Vagina (tissue), 2 donors: ENCODE data around the gene PRDM1. TPM values are rescaled to one million over a fixed set of nuclear protein-coding genes. Genes with fewer than 3 reads are reported as not detected.

ENCODE experiments used
- DNase-seq, 2 donors: peaks; one replicate each; pipeline ENCODE4 v3.0.0-alpha.2; 2017; ENCODE audit errors: extremely low spot score in 2 of 2
- H3K27ac ChIP-seq: fragments of 200-600 bp; sonication (generic); one replicate; pipeline ENCODE4 v1.5.1; 2019
- H3K27me3 ChIP-seq: fragments of 200-600 bp; sonication (generic); one replicate; pipeline ENCODE4 v1.5.1; 2019
- H3K36me3 ChIP-seq, 2 donors: fragments of 200-600 bp; sonication (generic); one replicate each; pipeline ENCODE4 v1.5.1; 2017 to 2019
- H3K4me1 ChIP-seq: fragments of 200-600 bp; sonication (generic); one replicate; pipeline ENCODE4 v1.5.1; 2019
- H3K4me3 ChIP-seq, 2 donors: fragments of 200-600 bp; sonication (generic); 1 replicate in 1 of 2; 2 replicates in 1 of 2; pipeline ENCODE4 v1.5.1; 2016 to 2019
- H3K9me3 ChIP-seq: fragments of 200-600 bp; sonication (generic); one replicate; pipeline ENCODE4 v1.5.1; 2019
- POLR2A ChIP-seq, 2 donors: fragments of 450-650 bp; IDR thresholded peaks; one replicate each; pipeline ENCODE4 v1.6.1; 2017; ENCODE audit warnings: antibody characterized with exemption in 2 of 2, mild to moderate bottlenecking in 2 of 2, moderate library complexity in 2 of 2
- POLR2AphosphoS5 ChIP-seq, 2 donors: sonication (generic); formaldehyde crosslinking; IDR thresholded peaks; one replicate each; pipeline ENCODE4 v1.9.0; 2017; ENCODE audit warnings: antibody characterized with exemption in 2 of 2, mild to moderate bottlenecking in 2 of 2, low read depth in 1 of 2; ENCODE audit not compliant: insufficient read depth in 1 of 2
- intact Hi-C: fragments of 100-400 bp; cut with DNase I; formaldehyde crosslinking; loops from one replicate; pipeline ENCODE4 v1.15.1; 2023
- total RNA-seq: library from RNA; depleted of rRNA; stranded (reverse); fragments of >200 nt; gene quantifications from one replicate; pipeline ENCODE4 v1.2.3, GENCODE V29; 2016
- TF ChIP-seq, protein P1 (sequence below), 3 experiments: fragments of 450-650 bp in 2 of 3; fragments of 200-600 bp in 1 of 3; sonication (generic) in 1 of 3; IDR thresholded peaks; one replicate each; pipeline ENCODE4 v1.5.1; 2017 to 2019; ENCODE audit warnings: antibody characterized with exemption in 3 of 3, mild to moderate bottlenecking in 2 of 3, moderate library complexity in 2 of 3

PRDM1 gene
- total RNA-seq, 1 donor from 2014 or later, result 27.0 TPM

GRCh38 chr6:106102967-106103727 is 17.0 kb downstream of the PRDM1 start:
- Histone ChIP-seq H3K27me3 (no peaks in the 10 kb centered on the region), H3K4me3 (peak overlapping the region; percentile 14 to 24)
- TF ChIP-seq POLR2A (IDR thresholded peaks at IDR 0.05) (no peak), POLR2AphosphoS5 (IDR thresholded peaks at IDR 0.05; ENCODE audit: insufficient read depth in 1 of 2, low read depth in 1 of 2) (no peak)
- TF ChIP-seq, protein P1, sequence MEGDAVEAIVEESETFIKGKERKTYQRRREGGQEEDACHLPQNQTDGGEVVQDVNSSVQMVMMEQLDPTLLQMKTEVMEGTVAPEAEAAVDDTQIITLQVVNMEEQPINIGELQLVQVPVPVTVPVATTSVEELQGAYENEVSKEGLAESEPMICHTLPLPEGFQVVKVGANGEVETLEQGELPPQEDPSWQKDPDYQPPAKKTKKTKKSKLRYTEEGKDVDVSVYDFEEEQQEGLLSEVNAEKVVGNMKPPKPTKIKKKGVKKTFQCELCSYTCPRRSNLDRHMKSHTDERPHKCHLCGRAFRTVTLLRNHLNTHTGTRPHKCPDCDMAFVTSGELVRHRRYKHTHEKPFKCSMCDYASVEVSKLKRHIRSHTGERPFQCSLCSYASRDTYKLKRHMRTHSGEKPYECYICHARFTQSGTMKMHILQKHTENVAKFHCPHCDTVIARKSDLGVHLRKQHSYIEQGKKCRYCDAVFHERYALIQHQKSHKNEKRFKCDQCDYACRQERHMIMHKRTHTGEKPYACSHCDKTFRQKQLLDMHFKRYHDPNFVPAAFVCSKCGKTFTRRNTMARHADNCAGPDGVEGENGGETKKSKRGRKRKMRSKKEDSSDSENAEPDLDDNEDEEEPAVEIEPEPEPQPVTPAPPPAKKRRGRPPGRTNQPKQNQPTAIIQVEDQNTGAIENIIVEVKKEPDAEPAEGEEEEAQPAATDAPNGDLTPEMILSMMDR (IDR thresholded peaks at IDR 0.05), result no peak

GRCh38 chr6:106103728-106104109 is 17.6 kb downstream of the PRDM1 start:
- Histone ChIP-seq H3K4me1 (peaks cover 27% of the 10 kb centered on the region), H3K9me3 (no peaks in the 10 kb centered on the region), H3K36me3 (peaks cover 0 to 33% of the 10 kb centered on the region in 2 donors), H3K4me3 (peak overlapping the region; percentile 14 to 24), H3K27ac (peak overlapping the region; percentile 27), H3K27me3 (no peaks in the 10 kb centered on the region)
- DNase-seq, result no peak
- intact Hi-C loops, result no loop called here
- TF ChIP-seq POLR2AphosphoS5 (IDR thresholded peaks at IDR 0.05; ENCODE audit: insufficient read depth in 1 of 2, low read depth in 1 of 2), result peak in 1 of 2 donors; percentile 50
- TF ChIP-seq, protein P1 (IDR thresholded peaks at IDR 0.05), result no peak

More at GRCh38 chr6:106102967-106103727, 17.0 kb downstream of the PRDM1 start:
- Histone ChIP-seq H3K4me1 (peaks cover 33% of the 10 kb centered on the region), H3K36me3 (peaks cover 0 to 32% of the 10 kb centered on the region in 2 donors), H3K9me3 (no peaks in the 10 kb centered on the region), H3K27ac (peak overlapping the region; percentile 27)
- intact Hi-C loops, result no loop called here
- no peak for DNase-seq

GRCh38 chr6:106104476-106104875 is 18.3 kb downstream of the PRDM1 start:
- Histone ChIP-seq H3K9me3 (no peaks in the 10 kb centered on the region), H3K27me3 (no peaks in the 10 kb centered on the region), H3K27ac (no peak overlapping the region), H3K4me3 (no peak overlapping the region), H3K36me3 (peaks cover 0 to 33% of the 10 kb centered on the region in 2 donors), H3K4me1 (peaks cover 20% of the 10 kb centered on the region)
- TF ChIP-seq, protein P1 (IDR thresholded peaks at IDR 0.05), result no peak
- no peak for TF ChIP-seq POLR2A (IDR thresholded peaks at IDR 0.05)
- DNase-seq, result no peak
- intact Hi-C loops, result no loop called here

DNA sequence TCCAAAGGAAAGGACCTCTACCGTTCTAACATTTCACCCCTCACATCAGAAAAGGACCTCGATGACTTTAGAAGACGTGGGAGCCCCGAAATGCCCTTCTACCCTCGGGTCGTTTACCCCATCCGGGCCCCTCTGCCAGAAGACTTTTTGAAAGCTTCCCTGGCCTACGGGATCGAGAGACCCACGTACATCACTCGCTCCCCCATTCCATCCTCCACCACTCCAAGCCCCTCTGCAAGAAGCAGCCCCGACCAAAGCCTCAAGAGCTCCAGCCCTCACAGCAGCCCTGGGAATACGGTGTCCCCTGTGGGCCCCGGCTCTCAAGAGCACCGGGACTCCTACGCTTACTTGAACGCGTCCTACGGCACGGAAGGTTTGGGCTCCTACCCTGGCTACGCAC is 18.8 kb downstream of the PRDM1 start:
- DNase-seq, result no peak
- intact Hi-C loops, result no loop called here
- Histone ChIP-seq H3K9me3 (no peaks in the 10 kb centered on the region), H3K36me3 (peaks cover 0 to 33% of the 10 kb centered on the region in 2 donors), H3K27ac (no peak overlapping the region), H3K27me3 (no peaks in the 10 kb centered on the region), H3K4me1 (peaks cover 16% of the 10 kb centered on the region), H3K4me3 (no peak overlapping the region)
- TF ChIP-seq POLR2A (IDR thresholded peaks at IDR 0.05) (no peak), POLR2AphosphoS5 (IDR thresholded peaks at IDR 0.05; ENCODE audit: insufficient read depth in 1 of 2, low read depth in 1 of 2) (no peak)
- TF ChIP-seq, protein P1 (IDR thresholded peaks at IDR 0.05), result no peak

- Histone ChIP-seq H3K36me3 (peaks cover 0 to 33% of the 10 kb centered on the region in 2 donors), H3K4me1 (peaks cover 16% of the 10 kb centered on the region), H3K4me3 (no peak overlapping the region), H3K27ac (no peak overlapping the region), H3K27me3 (no peaks in the 10 kb centered on the region), H3K9me3 (no peaks in the 10 kb centered on the region)
- no peak for DNase-seq
- intact Hi-C loops, result no loop called here
- TF ChIP-seq, protein P1 (IDR thresholded peaks at IDR 0.05), result no peak
- no peak for TF ChIP-seq POLR2A (IDR thresholded peaks at IDR 0.05)
- TF ChIP-seq POLR2AphosphoS5 (IDR thresholded peaks at IDR 0.05; ENCODE audit: insufficient read depth in 1 of 2, low read depth in 1 of 2), result no peak
Measured at GRCh38 chr6:106105493-106105892, 19.4 kb downstream of the PRDM1 start.
